ENCODE results near the gene TNIP2.
"Not testable (repeated sequence)": the region's sequence is repeated elsewhere in the genome, so short reads cannot be mapped to it uniquely, and the experiment has no call there.

TNIP2 gene

DNA sequence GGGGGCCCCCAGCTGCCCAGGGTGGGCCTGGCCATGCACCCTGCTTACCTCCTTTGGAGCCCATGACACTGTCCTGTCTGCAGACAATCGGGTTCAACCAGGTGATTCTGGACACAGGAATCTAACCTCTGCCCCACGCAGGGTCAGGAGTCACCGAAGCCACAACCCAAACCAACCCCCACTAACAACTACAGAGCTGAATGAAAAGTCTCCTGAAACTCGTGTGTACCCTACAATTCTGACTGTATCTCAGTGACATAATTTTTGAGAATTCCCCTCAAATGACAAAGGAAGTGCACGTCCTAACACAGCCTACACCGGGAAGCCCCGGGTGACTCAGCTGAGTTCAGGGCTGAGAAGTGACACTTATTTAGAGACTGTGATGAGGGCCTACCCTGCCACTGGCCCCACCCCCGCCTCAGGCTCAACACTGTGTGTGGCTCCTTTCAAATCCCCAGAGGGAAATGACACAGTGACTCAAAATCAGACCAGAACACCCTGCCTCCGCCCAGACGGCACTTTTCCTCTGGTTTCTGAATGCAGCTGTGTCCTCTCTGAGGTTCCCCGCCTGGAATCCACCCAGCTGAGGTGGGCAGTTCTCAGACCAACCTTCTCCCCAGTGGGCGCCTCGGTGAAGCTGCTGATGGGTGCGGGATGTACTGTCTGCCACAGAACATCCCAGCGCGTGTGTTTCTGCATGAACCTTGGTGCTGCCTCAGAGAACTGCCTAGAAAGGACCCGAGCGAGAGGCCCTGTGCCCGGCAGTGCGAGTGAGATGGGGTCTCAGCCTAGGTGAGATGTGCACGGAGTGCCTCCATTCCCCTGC, 9.9 kb downstream of the TNIP2 start:
- in situ Hi-C loops (cut with MboI; ENCODE audit: low sequenced_read_pairs), result no loop called here

DNA sequence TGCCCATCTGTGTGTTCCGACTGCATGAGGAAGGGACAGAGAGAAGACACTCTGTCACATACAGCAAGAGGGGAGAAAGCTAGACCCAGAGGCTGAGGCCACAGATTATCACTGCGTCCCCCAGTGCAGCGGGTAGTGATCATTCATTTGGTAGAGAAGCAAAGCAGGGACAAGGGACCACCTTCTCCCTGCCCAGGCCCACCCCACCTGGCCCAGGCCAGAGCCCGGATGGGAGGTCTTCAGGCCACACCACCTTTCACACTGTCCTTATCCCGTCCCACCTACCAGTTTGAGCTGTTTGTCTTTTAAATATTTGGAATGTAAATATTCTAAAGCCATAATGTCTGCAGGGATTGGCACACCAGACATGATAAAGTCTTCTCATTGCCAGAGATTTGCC, 10.6 kb downstream of the TNIP2 start:
- in situ Hi-C loops (cut with MboI; ENCODE audit: low sequenced_read_pairs), result no loop called here

GRCh38 chr4:2744576-2745270, 11.4 kb downstream of the TNIP2 start:
- in situ Hi-C loops (cut with MboI; ENCODE audit: low sequenced_read_pairs), result no loop called here

GRCh38 chr4:2743518-2744445, 12.4 kb downstream of the TNIP2 start:
- in situ Hi-C loops (cut with MboI; ENCODE audit: low sequenced_read_pairs), result no loop called here

DNA sequence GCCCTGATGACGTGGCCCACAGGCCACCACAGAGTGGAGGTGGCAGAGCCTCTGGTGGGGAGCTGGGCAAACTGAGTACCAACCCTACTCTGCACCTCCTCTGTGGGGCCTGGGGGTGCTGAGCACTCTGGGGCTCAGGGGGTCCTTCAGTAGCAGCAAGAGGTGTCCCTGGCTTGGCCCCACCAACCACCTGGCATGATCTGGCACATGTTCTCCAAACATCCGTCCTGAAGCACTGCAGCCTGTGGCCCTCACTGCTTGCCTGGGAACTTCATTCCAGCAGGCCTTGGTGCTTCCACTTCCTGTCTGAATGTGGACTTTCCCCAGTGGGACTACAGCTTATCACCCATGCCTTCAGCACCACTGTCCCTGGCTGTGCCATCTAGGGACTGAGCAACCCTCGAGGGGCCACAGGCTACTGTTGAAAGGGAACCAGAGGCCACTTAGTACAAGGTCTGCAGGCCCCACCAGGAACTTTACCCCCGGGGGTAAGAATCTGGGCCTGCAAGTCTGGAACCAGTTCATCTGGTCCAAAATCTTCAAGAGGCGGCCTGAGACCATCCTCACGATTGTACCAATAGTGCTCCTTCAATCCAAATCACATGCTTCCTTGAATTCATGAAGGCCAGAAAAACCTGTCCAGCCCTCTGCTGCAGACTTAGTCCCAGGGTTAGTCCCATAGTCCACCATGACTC, 13.2 kb downstream of the TNIP2 start:
- in situ Hi-C loops (cut with MboI; ENCODE audit: low sequenced_read_pairs), result no loop called here

- in situ Hi-C loops (cut with MboI; ENCODE audit: low sequenced_read_pairs), result no loop called here
These were observed 13.9 kb downstream of the TNIP2 start for GRCh38 chr4:2742081-2742822.

GRCh38 chr4:2741626-2742025, 14.5 kb downstream of the TNIP2 start:
- in situ Hi-C loops (cut with MboI; ENCODE audit: low sequenced_read_pairs), result no loop called here

- in situ Hi-C loops (cut with MboI; ENCODE audit: low sequenced_read_pairs), result not testable (repeated sequence)
These were observed 17.8 kb downstream of the TNIP2 start for GRCh38 chr4:2738296-2738695.

GRCh38 chr4:2735869-2736268, 20.3 kb downstream of the TNIP2 start:
- in situ Hi-C loops (cut with MboI; ENCODE audit: low sequenced_read_pairs), result no loop called here

GRCh38 chr4:2734612-2735011, 21.5 kb downstream of the TNIP2 start:
- in situ Hi-C loops (cut with MboI; ENCODE audit: low sequenced_read_pairs), result no loop called here

- in situ Hi-C loops (cut with MboI; ENCODE audit: low sequenced_read_pairs), result no loop called here
These were observed 22.1 kb downstream of the TNIP2 start for GRCh38 chr4:2733844-2734574.

GRCh38 chr4:2733001-2733843, 22.9 kb downstream of the TNIP2 start:
- in situ Hi-C loops (cut with MboI; ENCODE audit: low sequenced_read_pairs), result no loop called here

GRCh38 chr4:2732526-2732925, 23.6 kb downstream of the TNIP2 start:
- in situ Hi-C loops (cut with MboI; ENCODE audit: low sequenced_read_pairs), result no loop called here

DNA sequence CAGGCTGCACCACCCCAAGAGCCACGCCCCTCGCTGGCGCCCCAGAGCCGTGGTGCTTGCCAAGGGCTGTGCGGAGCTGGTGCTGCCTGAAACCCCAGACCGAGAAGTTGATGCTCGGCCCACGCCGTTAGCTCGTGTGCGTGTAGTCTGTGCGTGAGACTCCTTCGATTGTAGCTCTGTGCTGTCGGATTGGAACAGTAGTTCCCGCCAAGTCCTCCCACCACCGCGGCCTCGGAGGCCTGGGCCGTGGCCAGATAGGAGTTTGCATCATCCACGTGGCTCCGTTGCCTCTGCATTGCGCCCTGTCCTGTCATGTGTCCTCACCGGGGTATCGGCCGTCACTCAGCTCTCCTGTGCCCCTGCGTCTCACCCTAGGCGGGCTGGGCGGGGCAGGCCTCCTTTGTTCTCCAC, 24.2 kb downstream of the TNIP2 start:
- in situ Hi-C loops (cut with MboI; ENCODE audit: low sequenced_read_pairs), result no loop called here

GRCh38 chr4:2729533-2729875, 26.6 kb downstream of the TNIP2 start:
- in situ Hi-C loops (cut with MboI; ENCODE audit: low sequenced_read_pairs), result no loop called here

DNA sequence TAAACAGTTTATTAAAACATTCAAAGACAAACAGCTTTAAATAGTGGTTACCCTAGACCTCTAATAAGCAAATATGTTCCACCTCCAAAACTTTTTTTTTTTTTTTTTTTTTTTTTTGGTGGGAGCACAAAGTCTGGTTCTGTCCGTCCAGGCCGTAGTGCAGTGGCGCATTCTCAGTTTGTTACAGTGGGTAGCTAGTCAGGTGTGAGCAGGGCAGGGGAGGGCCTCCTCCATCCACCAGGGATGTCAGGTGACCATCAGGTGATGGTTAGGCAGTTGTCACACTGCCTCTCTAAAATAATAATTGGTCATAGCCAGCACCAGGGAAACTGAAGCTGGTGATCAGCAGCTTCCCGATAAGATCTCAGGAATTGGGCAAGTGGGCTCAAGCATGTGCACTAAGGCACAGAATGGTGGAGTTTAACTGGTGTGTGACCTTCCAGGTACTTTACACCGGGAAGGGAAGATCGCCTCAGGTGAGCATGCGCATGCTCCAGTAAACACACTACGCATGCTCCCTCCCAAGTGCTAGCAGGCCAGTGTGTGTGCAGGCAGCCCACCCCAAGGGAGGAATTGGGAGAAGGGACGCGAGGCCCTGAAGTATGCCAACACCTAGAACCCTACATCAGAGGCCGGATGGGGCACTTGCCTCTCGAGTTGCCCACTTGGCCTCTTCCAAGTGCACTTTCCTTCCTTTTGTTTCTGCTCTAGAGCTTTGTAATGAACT, 27.2 kb downstream of the TNIP2 start:
- in situ Hi-C loops (cut with MboI; ENCODE audit: low sequenced_read_pairs), result no loop called here

DNA sequence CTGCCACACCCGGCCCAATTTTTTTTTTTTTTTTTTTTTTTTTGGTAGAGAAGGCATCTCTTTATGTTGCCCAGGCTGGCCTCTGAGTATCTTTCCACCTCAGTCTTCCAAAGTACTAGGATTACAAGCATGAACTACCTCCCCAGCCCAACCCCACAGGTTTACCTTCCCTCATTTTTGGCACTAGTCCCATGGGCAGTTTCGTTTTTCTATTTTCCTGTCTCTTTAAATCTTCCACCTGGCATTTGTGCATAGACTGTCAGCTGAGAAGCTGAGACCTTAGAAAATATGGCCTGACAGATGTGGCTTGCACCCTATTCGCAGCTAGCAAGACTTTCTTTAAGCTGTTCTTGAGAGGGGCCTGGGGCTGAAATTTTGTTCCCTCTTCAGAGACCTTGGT, 27.9 kb downstream of the TNIP2 start:
- in situ Hi-C loops (cut with MboI; ENCODE audit: low sequenced_read_pairs), result no loop called here

DNA sequence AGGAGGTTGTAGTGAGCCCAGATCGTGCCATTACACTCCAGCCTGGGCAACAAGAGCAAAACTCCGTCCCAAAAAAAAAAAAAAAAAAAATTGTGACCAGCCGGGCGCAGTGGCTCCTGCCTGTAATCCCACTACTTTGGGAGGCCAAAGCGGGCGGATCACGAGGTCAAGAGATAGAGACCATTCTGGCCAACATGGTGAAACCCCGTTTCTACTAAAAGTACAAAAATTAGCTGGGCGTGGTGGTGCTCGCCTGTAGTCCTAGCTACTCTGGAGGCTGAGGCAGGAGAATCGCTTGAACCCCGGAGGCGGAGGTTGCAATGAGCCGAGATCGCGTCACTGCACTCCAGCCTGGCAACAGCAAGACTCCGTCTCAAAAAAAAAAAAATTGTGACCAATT, 29.3 kb downstream of the TNIP2 start:
- in situ Hi-C loops (cut with MboI; ENCODE audit: low sequenced_read_pairs), result not testable (repeated sequence)

Measured in hTERT RPE-1 (cell line).